Measurements from ENCODE around the gene P2RX3.
A peak's percentile ranks its signal among the peaks of the same experiment; 100 is the strongest.
"Not testable (repeated sequence)": the region's sequence is repeated elsewhere in the genome, so short reads cannot be mapped to it uniquely, and the experiment has no call there.

Gene P2RX3

DNA sequence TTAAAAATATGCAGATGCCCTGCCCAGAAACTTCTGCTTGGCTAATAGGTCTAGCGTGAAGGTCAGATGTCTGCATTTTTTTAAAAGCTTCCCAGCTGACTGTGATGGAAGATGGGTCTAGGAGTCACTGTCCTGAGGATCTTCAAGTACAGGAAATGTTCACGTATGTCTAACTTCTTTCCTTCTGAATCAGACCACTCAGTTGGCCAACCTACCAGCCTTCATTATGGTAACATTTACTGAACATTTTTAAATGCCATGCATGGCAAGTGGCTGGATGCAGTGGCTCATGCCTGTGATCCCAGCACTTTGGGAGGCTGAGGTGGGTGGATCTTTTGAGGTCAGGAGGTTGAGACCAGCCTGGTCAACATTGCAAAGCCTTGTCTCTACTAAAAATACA is 53.4 kb downstream of the P2RX3 start:
- peaks cover 0 to 7% of the 10 kb centered on the region in 2 donors for H3K27me3 Mint-ChIP-seq
- no peak overlapping the region for H3K4me3 Mint-ChIP-seq
- H3K27ac Mint-ChIP-seq: no peak overlapping the region

DNA sequence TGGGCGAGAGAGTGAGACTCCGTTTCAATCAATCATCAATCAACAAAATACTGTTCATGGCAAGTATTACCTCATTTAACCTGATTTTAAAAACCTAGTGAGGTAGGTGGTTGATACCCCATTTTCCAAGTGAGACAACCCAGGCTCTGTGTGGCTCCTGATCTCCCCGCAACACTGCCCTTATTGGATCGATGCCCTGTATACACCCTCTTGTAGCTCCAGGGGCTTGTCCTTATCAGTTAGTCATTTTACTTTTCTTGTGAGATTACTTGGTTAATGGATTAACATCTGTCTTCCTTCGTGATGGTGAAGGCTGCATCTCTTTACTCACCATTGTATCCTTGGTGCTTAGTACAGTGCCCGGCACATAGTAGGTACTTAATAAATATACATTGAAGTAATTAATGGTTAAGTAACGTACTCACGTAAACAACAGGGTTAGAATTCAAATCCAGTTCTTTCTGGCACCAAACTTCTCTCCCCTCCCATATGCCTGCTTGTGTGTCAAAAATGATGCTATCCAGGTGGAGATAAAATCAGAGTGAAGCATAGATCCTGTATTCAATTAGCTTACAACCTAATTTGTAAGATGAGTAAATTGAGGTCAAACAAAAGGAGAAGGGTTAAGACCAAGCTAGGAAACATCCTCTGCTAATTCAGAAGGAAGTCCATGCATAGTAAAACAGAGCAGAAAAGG is 54.1 kb downstream of the P2RX3 start:
- no peak overlapping the region for H3K4me3 Mint-ChIP-seq
- no peaks in the 10 kb centered on the region for H3K4me1 Mint-ChIP-seq
- H3K36me3 Mint-ChIP-seq: peaks cover 3 to 6% of the 10 kb centered on the region in 2 donors
- H3K9me3 Mint-ChIP-seq: no peaks in the 10 kb centered on the region
- peaks cover 0 to 6% of the 10 kb centered on the region in 2 donors for H3K27me3 Mint-ChIP-seq
- DNase-seq: no peak
- H3K27ac Mint-ChIP-seq: no peak overlapping the region
- no peak for ATAC-seq (replicated peaks)

More for the DNA sequence above, 53.4 kb downstream of the P2RX3 start:
- H3K36me3 Mint-ChIP-seq: peaks cover 3 to 9% of the 10 kb centered on the region in 2 donors
- H3K9me3 Mint-ChIP-seq: no peaks in the 10 kb centered on the region
- H3K4me1 Mint-ChIP-seq: no peaks in the 10 kb centered on the region
- no peak for ATAC-seq (replicated peaks)
- no peak for DNase-seq

DNA sequence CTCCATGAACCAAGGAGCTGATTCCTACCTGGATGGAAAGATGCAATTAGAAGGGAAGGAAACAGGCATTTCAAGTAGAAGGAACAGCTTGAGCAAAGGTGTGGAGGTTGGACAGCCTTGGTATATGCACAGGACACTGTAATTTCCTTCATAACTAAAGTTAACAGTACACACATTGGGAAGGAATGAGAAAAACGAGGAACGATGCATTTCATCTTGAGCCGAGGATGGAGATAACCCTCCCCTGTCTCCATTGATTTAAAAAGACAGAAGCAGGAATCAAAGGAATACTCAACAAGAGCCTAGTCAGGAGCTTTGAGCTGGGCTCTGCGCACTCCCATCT is 54.6 kb downstream of the P2RX3 start:
- no peaks in the 10 kb centered on the region for H3K9me3 Mint-ChIP-seq
- H3K4me3 Mint-ChIP-seq: no peak overlapping the region
- no peak for ATAC-seq (replicated peaks)
- no peaks in the 10 kb centered on the region for H3K4me1 Mint-ChIP-seq
- peaks cover 3 to 5% of the 10 kb centered on the region in 2 donors for H3K36me3 Mint-ChIP-seq
- peaks cover 0 to 6% of the 10 kb centered on the region in 2 donors for H3K27me3 Mint-ChIP-seq
- no peak for DNase-seq
- no peak overlapping the region for H3K27ac Mint-ChIP-seq

DNA sequence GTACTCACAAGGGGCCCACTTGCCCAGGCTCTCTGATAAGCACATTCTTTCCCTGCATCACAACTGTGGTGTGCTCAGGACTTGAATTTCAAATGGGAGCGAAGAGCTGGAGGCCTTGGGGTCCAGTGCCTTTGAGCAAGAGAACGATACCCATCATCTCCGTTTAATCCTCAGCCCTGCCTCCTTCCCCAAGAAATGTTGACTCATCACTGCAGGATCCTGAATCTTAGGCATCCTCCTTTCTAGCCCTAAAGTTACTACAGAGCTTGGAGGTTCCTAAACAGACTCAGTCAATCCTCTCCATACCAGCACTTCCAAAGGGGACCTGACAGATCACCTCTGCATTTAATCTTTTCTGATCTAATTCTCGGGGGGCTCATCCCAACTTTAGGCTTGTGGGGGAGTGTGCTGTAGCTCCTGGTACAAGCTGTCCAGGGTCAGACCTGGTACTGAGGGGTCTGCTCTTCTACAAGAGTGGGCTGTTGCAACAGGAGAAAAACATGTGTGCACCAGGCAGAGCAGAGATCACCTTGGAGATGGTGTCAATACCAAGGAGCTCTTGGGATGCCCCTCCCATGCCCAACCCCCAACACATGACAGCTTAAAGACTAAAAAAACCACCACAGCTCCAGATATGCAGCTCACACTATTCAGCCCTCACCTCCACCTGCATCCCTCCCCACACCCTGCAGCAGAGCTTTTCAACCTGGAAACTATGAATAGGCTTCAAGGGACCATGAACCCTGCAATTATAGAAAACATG is 56.2 kb downstream of the P2RX3 start:
- ATAC-seq (replicated peaks): no peak
- Mint-ChIP-seq H3K36me3 (peaks cover 0 to 2% of the 10 kb centered on the region in 2 donors), H3K27me3 (peaks cover 0 to 2% of the 10 kb centered on the region in 2 donors), H3K4me1 (no peaks in the 10 kb centered on the region), H3K27ac (no peak overlapping the region), H3K4me3 (no peak overlapping the region), H3K9me3 (no peaks in the 10 kb centered on the region)
- DNase-seq: no peak

DNA sequence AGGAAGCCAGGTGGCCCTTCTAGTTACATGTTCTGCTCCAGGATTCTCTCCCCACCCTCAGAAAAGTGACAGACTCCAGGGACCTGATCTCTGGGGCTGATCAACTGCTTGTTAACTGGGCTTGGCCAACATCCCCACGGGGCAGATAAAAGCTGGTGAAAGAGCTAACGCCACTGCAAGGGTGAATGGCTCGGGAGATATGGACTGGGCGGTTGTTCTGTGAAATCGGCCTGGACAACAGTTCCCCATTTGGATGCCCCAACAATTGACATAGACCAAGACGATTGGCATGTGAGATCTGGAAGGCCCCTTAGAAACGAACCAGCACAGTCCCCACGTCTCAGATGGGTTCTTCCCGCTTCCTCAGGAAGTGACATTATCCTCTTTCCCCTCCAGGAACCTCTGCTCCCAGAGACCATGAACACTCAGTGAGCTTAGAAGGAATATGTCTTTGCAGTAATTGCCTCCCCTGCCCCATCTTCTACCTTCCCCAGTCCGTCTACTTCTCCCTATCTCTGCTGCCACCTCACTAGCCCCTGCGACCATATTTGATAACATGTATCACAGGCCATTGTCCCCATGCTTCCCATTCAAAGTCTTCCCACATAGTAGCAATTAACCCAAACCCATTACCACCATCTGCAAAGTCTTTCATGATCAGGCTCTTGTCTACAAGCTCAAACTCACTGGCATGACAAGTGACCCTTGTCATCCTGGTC is 57.9 kb downstream of the P2RX3 start:
- H3K27me3 Mint-ChIP-seq: no peaks in the 10 kb centered on the region
- H3K27ac Mint-ChIP-seq: no peak overlapping the region
- H3K4me1 Mint-ChIP-seq: no peaks in the 10 kb centered on the region
- ATAC-seq (replicated peaks) (no peak), DNase-seq (no peak)
- H3K36me3 Mint-ChIP-seq: no peaks in the 10 kb centered on the region
- no peak overlapping the region for H3K4me3 Mint-ChIP-seq
- H3K9me3 Mint-ChIP-seq: no peaks in the 10 kb centered on the region

DNA sequence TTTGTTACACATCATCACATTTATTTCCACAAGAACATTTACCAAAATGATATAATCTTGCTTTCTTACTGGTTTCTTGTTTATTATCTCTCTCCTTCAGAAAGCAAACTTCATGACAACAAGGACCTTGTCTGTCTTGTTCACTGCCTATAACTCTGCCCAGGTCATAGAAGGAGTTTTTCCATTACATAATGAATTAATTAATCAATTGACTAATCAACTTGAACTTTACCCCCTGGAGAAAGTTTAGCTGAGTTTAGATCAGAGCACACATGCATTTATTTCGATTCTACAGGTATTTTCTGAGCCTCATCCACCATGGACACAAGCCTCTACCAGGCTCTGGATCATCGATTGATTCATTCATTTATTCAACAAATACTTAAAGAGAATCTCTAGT is 58.6 kb downstream of the P2RX3 start:
- ATAC-seq (replicated peaks): no peak

DNA sequence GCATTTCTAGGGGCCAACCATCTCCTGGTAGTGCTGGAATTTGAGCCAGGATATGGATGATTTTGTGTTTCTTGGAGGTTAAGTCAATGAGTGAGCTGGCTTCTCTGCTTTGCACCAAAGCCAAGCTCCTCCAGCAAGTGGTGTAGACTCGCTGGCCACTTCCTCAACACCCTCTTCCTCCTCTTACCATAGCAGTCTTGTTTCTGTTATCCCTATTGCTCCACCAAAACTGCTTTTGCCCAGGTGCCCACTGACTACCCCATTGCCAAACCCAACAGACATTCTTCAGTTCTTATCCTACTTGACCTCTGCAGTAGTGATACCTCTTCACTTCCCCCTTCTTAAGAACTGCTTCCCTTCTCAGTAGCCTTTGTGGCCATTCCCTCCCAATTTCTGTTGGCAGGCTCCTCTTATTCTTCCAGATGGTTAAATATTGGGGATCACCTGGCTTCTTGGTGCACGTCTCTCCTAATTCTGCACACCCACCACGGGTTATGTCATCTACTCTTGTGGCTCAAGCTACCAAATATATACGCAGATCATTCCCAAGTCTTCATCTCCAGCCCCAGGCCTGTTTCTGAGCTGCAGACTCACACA is 59.3 kb downstream of the P2RX3 start:
- no peaks in the 10 kb centered on the region for H3K4me1 Mint-ChIP-seq
- DNase-seq: no peak
- no peak overlapping the region for H3K4me3 Mint-ChIP-seq
- no peak overlapping the region for H3K27ac Mint-ChIP-seq
- H3K9me3 Mint-ChIP-seq: no peaks in the 10 kb centered on the region
- H3K36me3 Mint-ChIP-seq: no peaks in the 10 kb centered on the region
- ATAC-seq (replicated peaks): peak; percentile 39 to 45
- H3K27me3 Mint-ChIP-seq: no peaks in the 10 kb centered on the region

More for the DNA sequence above, 58.6 kb downstream of the P2RX3 start:
- H3K4me1 Mint-ChIP-seq: no peaks in the 10 kb centered on the region
- H3K36me3 Mint-ChIP-seq: no peaks in the 10 kb centered on the region
- H3K9me3 Mint-ChIP-seq: no peaks in the 10 kb centered on the region
- no peak overlapping the region for H3K4me3 Mint-ChIP-seq
- H3K27me3 Mint-ChIP-seq: no peaks in the 10 kb centered on the region
- DNase-seq: no peak
- H3K27ac Mint-ChIP-seq: no peak overlapping the region

DNA sequence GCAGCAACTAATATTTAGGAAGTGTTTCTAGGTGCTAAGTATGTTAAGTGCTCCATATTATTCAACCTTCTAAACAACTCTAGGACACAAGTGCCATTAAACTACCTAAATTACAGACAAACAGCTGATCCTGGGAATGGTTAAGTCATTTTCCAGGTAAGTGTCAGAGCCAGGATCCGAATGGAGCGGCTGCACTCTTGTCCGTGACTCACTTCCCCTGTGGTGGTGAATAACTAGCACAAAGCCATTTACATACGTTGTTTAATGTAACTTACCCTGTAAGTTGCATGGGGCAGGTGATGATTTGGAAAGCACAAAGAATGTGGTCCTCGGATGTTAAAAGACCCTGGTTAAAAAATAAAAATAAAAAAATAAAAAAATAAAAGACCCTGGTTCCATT is 61.1 kb downstream of the P2RX3 start:
- H3K36me3 Mint-ChIP-seq: peaks cover 9 to 13% of the 10 kb centered on the region in 2 donors

DNA sequence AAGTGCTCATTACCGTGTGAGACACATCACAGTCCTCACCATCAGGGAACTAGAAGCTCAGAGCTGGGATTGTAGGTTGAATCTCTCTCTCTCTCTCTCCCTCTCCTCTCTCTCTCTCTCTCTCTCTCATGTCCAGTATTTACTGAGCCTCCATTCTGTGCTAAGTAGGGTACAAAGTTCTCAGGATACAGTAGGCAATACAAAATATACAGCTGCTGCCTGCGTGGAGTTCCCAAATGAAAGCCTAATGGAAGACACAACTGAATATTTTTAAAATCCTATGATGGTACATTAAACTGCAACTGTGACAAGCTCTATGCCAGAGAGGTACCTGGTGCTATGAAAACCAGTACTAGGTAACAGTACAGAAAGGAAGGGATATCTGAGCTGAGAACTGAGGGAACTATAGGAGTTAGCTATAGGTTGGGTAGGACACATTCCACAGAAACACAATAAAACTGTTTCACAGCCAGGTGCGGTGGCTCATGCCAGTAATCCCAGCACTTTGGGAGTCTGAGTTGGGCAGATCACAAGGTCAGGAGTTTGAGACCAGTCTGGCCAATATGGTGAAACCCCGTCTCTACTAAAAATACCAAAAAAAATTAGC is 61.9 kb downstream of the P2RX3 start:
- no peak for DNase-seq
- Mint-ChIP-seq H3K27ac (no peak overlapping the region), H3K27me3 (no peaks in the 10 kb centered on the region), H3K9me3 (no peaks in the 10 kb centered on the region), H3K4me1 (peaks cover 17 to 23% of the 10 kb centered on the region in 2 donors), H3K4me3 (no peak overlapping the region), H3K36me3 (peaks cover 14 to 21% of the 10 kb centered on the region in 2 donors)
- ATAC-seq (replicated peaks): no peak

More for the DNA sequence above, 61.1 kb downstream of the P2RX3 start:
- ATAC-seq (replicated peaks) (no peak), DNase-seq (no peak)
- Mint-ChIP-seq H3K4me1 (peaks cover 10 to 14% of the 10 kb centered on the region in 2 donors), H3K27ac (no peak overlapping the region), H3K4me3 (no peak overlapping the region), H3K9me3 (no peaks in the 10 kb centered on the region), H3K27me3 (no peaks in the 10 kb centered on the region)

DNA sequence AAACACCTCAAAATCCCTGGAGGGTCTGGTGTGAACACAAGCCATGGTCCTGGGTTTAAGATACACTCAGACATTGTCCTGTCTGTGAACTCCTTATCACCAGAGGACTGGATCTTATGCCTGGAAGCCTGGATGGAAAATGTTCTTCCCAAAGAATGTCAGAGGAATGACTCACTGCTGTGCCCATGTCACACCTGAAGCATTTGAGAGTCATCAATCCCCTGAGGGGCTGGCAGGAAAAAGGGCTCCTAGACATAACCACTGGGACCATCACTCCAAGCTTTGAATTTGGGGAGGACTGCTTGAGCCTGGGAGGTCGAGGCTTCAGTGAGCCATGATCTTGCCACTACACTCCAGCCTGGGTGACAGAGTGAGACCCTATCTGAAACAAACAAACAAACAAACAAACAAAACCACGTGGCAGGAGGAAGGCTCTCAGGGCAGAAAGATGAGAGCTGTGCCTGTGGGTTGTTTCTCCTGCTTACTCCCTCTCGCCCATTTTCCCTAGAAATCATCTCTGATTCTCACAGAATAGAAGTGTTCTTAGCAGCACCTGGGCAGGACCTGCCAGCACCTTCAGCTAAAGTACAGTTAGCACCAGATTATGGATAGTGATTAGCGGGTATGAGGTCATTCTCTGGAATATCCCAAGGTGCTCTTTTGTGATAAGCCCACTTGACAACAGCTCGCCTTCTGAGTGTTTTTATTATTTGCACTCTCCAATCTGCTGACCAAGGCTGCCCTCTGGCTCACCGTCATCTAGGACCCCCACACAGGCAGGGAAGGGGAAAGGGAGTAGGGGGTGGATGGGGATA is 64.2 kb downstream of the P2RX3 start:
- no peak overlapping the region for H3K4me3 Mint-ChIP-seq
- no peaks in the 10 kb centered on the region for H3K9me3 Mint-ChIP-seq
- H3K27me3 Mint-ChIP-seq: no peaks in the 10 kb centered on the region
- DNase-seq (no peak), ATAC-seq (replicated peaks) (no peak)
- peaks cover 31 to 44% of the 10 kb centered on the region in 2 donors for H3K36me3 Mint-ChIP-seq
- H3K27ac Mint-ChIP-seq: peak overlapping the region; percentile 60
- H3K4me1 Mint-ChIP-seq: peaks cover 38 to 46% of the 10 kb centered on the region in 2 donors

DNA sequence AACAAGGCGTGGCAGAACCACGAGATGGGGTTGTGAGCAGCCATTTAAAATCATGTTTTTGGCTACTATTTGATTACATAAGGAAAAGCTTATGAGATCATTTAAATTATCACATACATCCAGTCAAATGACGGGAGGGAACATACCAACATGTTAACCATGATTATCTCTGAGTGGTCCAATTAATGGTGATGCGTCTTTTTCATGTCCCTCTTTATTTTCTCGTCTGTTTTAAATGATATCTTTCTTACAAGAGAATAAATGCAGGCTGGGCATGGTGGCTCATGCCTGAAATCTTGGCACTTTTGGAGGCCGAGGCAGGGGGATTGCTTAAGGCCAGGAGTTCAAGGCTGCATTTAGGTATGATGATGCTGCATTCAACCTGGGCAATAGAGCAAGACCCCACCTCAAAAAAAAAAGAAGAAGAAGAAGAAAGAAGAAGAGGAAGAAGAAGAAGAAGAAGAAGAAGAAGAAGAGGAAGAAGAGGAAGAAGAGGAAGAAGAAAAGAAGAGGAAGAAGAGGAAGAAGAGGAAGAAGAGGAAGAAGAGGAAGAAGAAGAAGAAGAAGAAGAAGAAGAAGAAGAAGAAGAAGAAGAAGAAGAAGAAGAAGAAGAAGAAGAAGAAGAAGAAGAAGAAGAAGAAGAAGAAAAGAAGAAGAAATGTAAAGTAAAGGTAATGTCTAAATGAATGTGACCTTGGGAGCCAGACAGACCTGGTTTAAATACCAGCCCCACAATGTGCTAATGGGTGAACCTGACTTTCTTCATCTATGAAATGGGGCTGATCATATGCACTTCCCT is 65.0 kb downstream of the P2RX3 start:
- ATAC-seq (replicated peaks); DNase-seq; H3K9me3 Mint-ChIP-seq; H3K27me3 Mint-ChIP-seq: not testable (repeated sequence)
- peaks cover 43 to 54% of the 10 kb centered on the region in 2 donors for H3K4me1 Mint-ChIP-seq
- peak overlapping the region; percentile 92 for H3K27ac Mint-ChIP-seq
- peaks cover 34 to 52% of the 10 kb centered on the region in 2 donors for H3K36me3 Mint-ChIP-seq
- H3K4me3 Mint-ChIP-seq: peak overlapping the region; percentile 58 to 63

DNA sequence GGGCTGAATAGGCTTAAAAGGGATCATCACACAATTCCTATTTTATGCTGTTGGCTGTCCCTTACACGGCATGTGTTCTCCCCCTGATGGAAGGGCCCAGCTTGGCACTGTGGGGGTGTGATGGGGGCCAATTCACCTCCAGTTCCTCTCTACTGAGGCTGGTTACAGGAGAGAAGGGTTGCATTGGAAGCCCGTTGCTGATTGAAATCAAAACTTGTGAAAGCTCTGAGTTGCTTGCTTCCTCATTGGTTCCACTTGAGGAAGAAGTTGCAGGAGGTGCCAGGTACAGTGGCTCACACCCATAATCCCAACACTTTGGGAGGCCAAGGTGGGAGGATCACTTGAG is 65.6 kb downstream of the P2RX3 start:
- Mint-ChIP-seq H3K9me3 (no peaks in the 10 kb centered on the region), H3K27me3 (no peaks in the 10 kb centered on the region), H3K4me3 (peak overlapping the region in 1 of 2 donors; percentile 58), H3K4me1 (peaks cover 43 to 60% of the 10 kb centered on the region in 2 donors), H3K27ac (peak overlapping the region; percentile 48), H3K36me3 (peaks cover 39 to 55% of the 10 kb centered on the region in 2 donors)
- DNase-seq (peak; percentile 31), ATAC-seq (replicated peaks) (peak; percentile 42 to 54)
